Mononuclear cell (primary cell): ENCODE measurements around the gene ANKRD9. TPM values are rescaled to one million over a fixed set of nuclear protein-coding genes. Genes with fewer than 3 reads are reported as not detected.
A peak's percentile ranks its signal among the peaks of the same experiment; 100 is the strongest.
"Not testable (repeated sequence)": the region's sequence is repeated elsewhere in the genome, so short reads cannot be mapped to it uniquely, and the experiment has no call there.

Experiments used
- H3K27me3 ChIP-seq: 2 replicates; pipeline ENCODE4 v1.6.0; 2011; ENCODE audit warnings: low read length, control low read depth; ENCODE audit not compliant: insufficient read depth
- H3K4me1 ChIP-seq: 2 replicates; pipeline ENCODE4 v1.5.1; 2011; ENCODE audit warnings: mild to moderate bottlenecking, low read length, control low read depth; ENCODE audit not compliant: insufficient read depth
- H3K4me3 ChIP-seq: 2 replicates; pipeline ENCODE4 v1.5.1; 2011; ENCODE audit warnings: mild to moderate bottlenecking, low read length, moderate library complexity
- H3K9me3 ChIP-seq: 2 replicates; pipeline ENCODE4 v1.5.1; 2011; ENCODE audit warnings: low read depth, mild to moderate bottlenecking, control low read depth, low read length
- total RNA-seq: library from RNA; depleted of rRNA; stranded (reverse); fragments of >200 nt; gene quantifications from one replicate; pipeline ENCODE4 v1.2.3, GENCODE V29; 2012

ANKRD9 gene
- 12.4 TPM for total RNA-seq

- H3K9me3 ChIP-seq: no peaks in the 10 kb centered on the region
- peaks cover 17% of the 10 kb centered on the region for H3K4me1 ChIP-seq
- peak within 1 kb of the TSS; percentile 51 for H3K4me3 ChIP-seq
- H3K27me3 ChIP-seq: no peaks in the 10 kb centered on the region
These were observed at the start of gene ANKRD9 for GRCh38 chr14:102509746-102510615. TSS of gene ANKRD9 (minus strand) at chr14:102509776. CDS start at chr14:102507889, 1,887 bp downstream.

- H3K9me3 ChIP-seq: no peaks in the 10 kb centered on the region
- no peaks in the 10 kb centered on the region for H3K27me3 ChIP-seq
- no peak overlapping the region for H3K4me3 ChIP-seq
These were observed 49.0 kb upstream of the ANKRD9 start for GRCh38 chr14:102558556-102558955.

GRCh38 chr14:102557434-102558226, 48.1 kb upstream of the ANKRD9 start:
- Histone ChIP-seq H3K4me1 (peaks cover 24% of the 10 kb centered on the region), H3K9me3 (no peaks in the 10 kb centered on the region), H3K27me3 (no peaks in the 10 kb centered on the region), H3K4me3 (no peak overlapping the region)

More at GRCh38 chr14:102558556-102558955, 49.0 kb upstream of the ANKRD9 start:
- H3K4me1 ChIP-seq: peaks cover 24% of the 10 kb centered on the region

- H3K9me3 ChIP-seq: no peaks in the 10 kb centered on the region
These were observed 46.6 kb upstream of the ANKRD9 start for GRCh38 chr14:102556098-102556677.

GRCh38 chr14:102554821-102555819, 45.5 kb upstream of the ANKRD9 start:
- Histone ChIP-seq H3K4me3 (peak overlapping the region; percentile 73), H3K9me3 (no peaks in the 10 kb centered on the region), H3K4me1 (peaks cover 16% of the 10 kb centered on the region), H3K27me3 (no peaks in the 10 kb centered on the region)

More at GRCh38 chr14:102556098-102556677, 46.6 kb upstream of the ANKRD9 start:
- Histone ChIP-seq H3K4me3 (no peak overlapping the region), H3K27me3 (no peaks in the 10 kb centered on the region), H3K4me1 (peaks cover 23% of the 10 kb centered on the region)

GRCh38 chr14:102551995-102552705, 42.6 kb upstream of the ANKRD9 start:
- H3K4me1 ChIP-seq: peaks cover 18% of the 10 kb centered on the region
- no peak overlapping the region for H3K4me3 ChIP-seq
- H3K27me3 ChIP-seq: peaks cover 2% of the 10 kb centered on the region
- H3K9me3 ChIP-seq: no peaks in the 10 kb centered on the region

- peaks cover 19% of the 10 kb centered on the region for H3K4me1 ChIP-seq
- not testable (repeated sequence) for H3K27me3 ChIP-seq, H3K9me3 ChIP-seq, H3K4me3 ChIP-seq
These were observed 41.4 kb upstream of the ANKRD9 start for GRCh38 chr14:102550927-102551401.

- H3K27me3 ChIP-seq: peaks cover 23% of the 10 kb centered on the region
- no peak overlapping the region for H3K4me3 ChIP-seq
- H3K4me1 ChIP-seq: peaks cover 16% of the 10 kb centered on the region
- H3K9me3 ChIP-seq: no peaks in the 10 kb centered on the region
These were observed 39.2 kb upstream of the ANKRD9 start for GRCh38 chr14:102548616-102549240.

GRCh38 chr14:102545461-102546265, 36.1 kb upstream of the ANKRD9 start:
- Histone ChIP-seq H3K27me3 (peaks cover 23% of the 10 kb centered on the region), H3K4me1 (peaks cover 16% of the 10 kb centered on the region), H3K9me3 (no peaks in the 10 kb centered on the region), H3K4me3 (no peak overlapping the region)

GRCh38 chr14:102544747-102545460, 35.3 kb upstream of the ANKRD9 start:
- peaks cover 16% of the 10 kb centered on the region for H3K4me1 ChIP-seq
- H3K9me3 ChIP-seq: no peaks in the 10 kb centered on the region
- H3K4me3 ChIP-seq: no peak overlapping the region
- H3K27me3 ChIP-seq: peaks cover 23% of the 10 kb centered on the region

- peaks cover 23% of the 10 kb centered on the region for H3K27me3 ChIP-seq
- H3K9me3 ChIP-seq: no peaks in the 10 kb centered on the region
- H3K4me1 ChIP-seq: peaks cover 16% of the 10 kb centered on the region
- no peak overlapping the region for H3K4me3 ChIP-seq
These were observed 34.6 kb upstream of the ANKRD9 start for GRCh38 chr14:102544046-102544746.
